Activated T-cell treated with anti-CD3 and anti-CD28 coated beads, Interleukin-2, amount 50 U/mL, for 24 hours (primary cell): ENCODE measurements around the gene NDOR1.
"Not testable (repeated sequence)": the region's sequence is repeated elsewhere in the genome, so short reads cannot be mapped to it uniquely, and the experiment has no call there.

Experiments
- DNase-seq: peaks from one replicate; pipeline ENCODE4 v3.0.0-alpha.2; 2020
- H3K27ac Mint-ChIP-seq: 2 replicates; pipeline ENCODE4 v1.8.0; 2020; ENCODE audit warnings: mild to moderate bottlenecking, mixed read lengths
- H3K27me3 Mint-ChIP-seq: 2 replicates; pipeline ENCODE4 v1.8.0; 2020; ENCODE audit warnings: mixed read lengths
- H3K36me3 Mint-ChIP-seq: 2 replicates; pipeline ENCODE4 v1.8.0; 2020; ENCODE audit warnings: low read depth, mixed read lengths
- H3K4me1 Mint-ChIP-seq: 2 replicates; pipeline ENCODE4 v1.8.0; 2020; ENCODE audit warnings: low read depth, mixed read lengths
- H3K4me3 Mint-ChIP-seq: 2 replicates; pipeline ENCODE4 v1.8.0; 2020; ENCODE audit warnings: mild to moderate bottlenecking, moderate library complexity, mixed read lengths
- H3K9me3 Mint-ChIP-seq: 2 replicates; pipeline ENCODE4 v1.8.0; 2020; ENCODE audit warnings: mixed read lengths

NDOR1 gene

DNA sequence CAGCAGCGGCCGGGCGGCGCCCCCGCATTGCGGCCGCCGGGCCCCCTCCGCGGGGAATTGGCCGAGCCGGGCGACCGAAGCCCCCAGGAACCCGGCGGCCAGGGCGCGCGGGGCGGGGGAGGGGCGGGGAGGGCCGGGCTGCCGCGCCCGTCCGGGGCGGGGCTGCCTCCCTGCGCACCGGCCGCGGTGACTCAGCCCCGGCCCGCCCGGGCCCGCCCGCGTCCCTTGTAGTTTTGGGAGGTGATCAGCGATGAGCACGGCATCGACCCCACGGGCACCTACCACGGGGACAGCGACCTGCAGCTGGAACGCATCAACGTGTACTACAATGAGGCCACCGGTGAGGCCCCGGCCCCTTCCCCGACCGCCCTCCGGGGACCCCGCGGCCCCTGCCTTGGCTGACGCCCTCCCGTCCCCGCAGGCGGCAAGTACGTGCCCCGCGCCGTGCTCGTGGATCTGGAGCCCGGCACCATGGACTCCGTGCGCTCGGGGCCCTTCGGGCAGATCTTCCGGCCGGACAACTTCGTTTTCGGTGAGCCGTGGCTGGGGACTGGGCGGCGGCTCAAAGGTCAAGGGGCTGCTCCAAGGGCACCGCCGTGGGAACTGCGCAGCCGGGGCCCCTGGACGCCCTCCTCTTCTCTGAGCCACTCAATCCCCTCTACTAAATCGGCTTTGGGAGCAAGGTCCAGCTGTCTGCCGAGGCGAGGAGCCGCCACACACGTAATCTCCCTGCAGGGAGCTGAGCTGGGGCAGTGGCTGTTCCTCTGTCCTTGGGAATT is 36.2 kb downstream of the NDOR1 start:
- H3K27me3 Mint-ChIP-seq, result peaks cover 2% of the 10 kb centered on the region
- H3K36me3 Mint-ChIP-seq, result peaks cover 36% of the 10 kb centered on the region
- H3K4me1 Mint-ChIP-seq, result peaks cover 39% of the 10 kb centered on the region
- DNase-seq, result peak; percentile 79
- H3K4me3 Mint-ChIP-seq, result peak overlapping the region; percentile 86
- no peaks in the 10 kb centered on the region for H3K9me3 Mint-ChIP-seq
- H3K27ac Mint-ChIP-seq, result peak overlapping the region; percentile 98

- H3K27me3 Mint-ChIP-seq, result peaks cover 2% of the 10 kb centered on the region
- H3K4me1 Mint-ChIP-seq, result peaks cover 33% of the 10 kb centered on the region
- no peaks in the 10 kb centered on the region for H3K9me3 Mint-ChIP-seq
- H3K36me3 Mint-ChIP-seq, result peaks cover 36% of the 10 kb centered on the region
- peak overlapping the region; percentile 85 for H3K4me3 Mint-ChIP-seq
- H3K27ac Mint-ChIP-seq, result peak overlapping the region; percentile 96
- no peak for DNase-seq
These were observed 37.0 kb downstream of the NDOR1 start for GRCh38 chr9:137242269-137243203.

DNA sequence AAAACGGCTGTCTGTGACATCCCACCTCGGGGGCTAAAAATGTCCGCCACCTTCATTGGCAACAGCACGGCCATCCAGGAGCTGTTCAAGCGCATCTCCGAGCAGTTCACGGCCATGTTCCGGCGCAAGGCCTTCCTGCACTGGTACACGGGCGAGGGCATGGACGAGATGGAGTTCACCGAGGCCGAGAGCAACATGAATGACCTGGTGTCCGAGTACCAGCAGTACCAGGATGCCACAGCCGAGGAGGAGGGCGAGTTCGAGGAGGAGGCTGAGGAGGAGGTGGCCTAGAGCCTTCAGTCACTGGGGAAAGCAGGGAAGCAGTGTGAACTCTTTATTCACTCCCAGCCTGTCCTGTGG is 37.7 kb downstream of the NDOR1 start:
- not testable (repeated sequence) for H3K27me3 Mint-ChIP-seq, H3K9me3 Mint-ChIP-seq, DNase-seq
- peaks cover 36% of the 10 kb centered on the region for H3K36me3 Mint-ChIP-seq
- H3K4me1 Mint-ChIP-seq, result peaks cover 32% of the 10 kb centered on the region
- peak overlapping the region; percentile 85 for H3K4me3 Mint-ChIP-seq
- peak overlapping the region; percentile 96 for H3K27ac Mint-ChIP-seq

GRCh38 chr9:137243626-137244485 is 38.4 kb downstream of the NDOR1 start:
- peaks cover 34% of the 10 kb centered on the region for H3K36me3 Mint-ChIP-seq
- H3K4me3 Mint-ChIP-seq, result peak overlapping the region; percentile 85
- H3K9me3 Mint-ChIP-seq, result no peaks in the 10 kb centered on the region
- peak overlapping the region; percentile 96 for H3K27ac Mint-ChIP-seq
- peaks cover 2% of the 10 kb centered on the region for H3K27me3 Mint-ChIP-seq
- DNase-seq, result no peak
- peaks cover 29% of the 10 kb centered on the region for H3K4me1 Mint-ChIP-seq

DNA sequence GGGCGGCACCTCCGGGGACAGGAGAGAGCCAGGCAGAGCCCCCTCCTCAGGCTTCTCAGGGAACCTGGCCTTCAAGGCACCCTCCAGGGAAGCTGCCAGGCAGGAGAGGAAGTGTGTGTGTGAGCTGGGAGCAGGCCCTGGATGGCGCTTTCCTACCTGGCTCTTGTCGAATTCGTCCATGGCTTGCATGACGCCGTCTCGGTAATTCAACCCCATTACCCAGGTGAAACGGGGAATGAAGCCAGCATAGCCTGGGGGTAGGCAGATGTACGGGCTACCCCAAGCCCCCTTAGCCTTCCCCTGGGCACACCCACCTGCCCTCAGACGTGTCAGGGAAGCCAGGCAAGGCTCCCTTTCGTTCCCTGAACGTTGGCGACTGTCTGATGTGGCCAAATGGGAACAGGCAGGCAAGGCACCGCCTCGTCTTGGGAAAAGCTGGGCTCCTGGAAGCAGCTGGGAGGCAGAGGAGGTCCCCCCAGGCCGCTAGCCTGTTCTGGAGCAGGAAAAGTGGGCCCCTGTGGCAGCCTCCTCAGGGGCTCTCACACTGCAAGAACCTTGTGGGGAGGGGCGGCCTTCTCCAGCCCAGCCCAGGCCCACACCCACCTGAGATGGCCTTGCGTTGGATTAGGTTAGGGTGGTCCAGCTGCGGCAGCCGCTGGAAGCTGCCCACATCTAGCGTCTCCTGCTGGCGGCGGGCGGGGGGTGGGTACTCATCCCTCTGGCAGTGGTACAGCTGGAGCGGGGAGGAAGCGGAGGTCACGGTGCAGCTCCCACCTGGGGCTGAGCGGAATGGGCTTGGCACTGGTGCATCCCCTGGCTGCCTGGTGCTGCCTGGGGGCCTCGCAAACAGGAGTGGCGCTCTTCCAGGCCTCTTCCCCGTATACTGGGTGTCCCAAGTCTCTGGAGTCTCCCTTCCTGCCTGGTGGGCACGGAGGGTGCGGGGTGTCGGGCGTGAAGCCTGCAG is 39.3 kb downstream of the NDOR1 start:
- DNase-seq, result no peak
- Mint-ChIP-seq H3K4me1 (peaks cover 23% of the 10 kb centered on the region), H3K36me3 (peaks cover 30% of the 10 kb centered on the region), H3K27ac (peak overlapping the region; percentile 73), H3K27me3 (peaks cover 2% of the 10 kb centered on the region), H3K4me3 (peak overlapping the region; percentile 85), H3K9me3 (no peaks in the 10 kb centered on the region)

DNA sequence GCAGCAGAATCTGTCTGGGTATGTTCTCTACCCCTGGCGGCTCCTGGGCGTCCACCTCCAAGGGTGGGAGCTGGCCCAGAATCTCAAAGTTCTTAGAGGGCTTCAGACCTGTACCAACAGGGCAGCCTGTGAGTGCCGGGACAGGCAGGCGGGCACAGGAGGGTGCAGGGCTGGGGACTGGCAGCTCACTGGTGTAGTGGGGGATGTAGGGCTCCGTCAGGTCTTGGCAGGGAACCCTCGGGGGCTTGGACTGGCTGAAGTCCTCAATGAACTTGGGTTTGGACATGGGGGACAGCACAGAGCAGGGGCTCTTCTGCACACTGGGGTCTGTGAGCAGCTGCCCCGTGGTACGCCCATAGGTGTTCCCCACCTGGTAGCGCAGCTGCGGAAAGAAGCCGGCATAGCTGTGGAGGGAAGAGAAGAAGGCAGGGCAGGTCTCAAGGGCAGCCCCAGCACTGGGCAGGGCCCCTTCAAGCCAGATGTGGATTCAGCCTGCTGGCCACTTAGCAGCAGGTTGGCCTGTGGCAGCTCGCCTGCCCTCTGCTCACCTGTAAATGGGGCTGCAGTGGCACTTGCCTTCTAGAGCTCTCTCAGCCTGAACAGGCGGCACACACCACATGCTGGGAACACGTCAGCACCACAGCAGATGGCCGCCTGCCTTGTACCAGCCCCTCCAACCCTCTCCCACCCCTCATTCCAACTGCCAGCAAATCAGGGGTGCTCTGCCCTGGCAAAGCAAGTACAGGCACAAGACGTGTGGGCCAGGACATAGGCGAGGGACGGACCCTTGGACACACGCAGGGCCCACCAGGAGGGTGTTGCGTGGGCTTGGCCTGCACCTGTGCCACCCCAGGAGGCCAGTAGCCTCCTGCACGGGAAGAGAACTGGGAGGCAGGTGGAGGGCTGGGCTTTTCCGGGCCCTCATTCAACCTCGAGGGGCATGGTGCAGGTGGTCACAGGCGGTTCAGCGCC is 40.2 kb downstream of the NDOR1 start:
- Mint-ChIP-seq H3K36me3 (peaks cover 30% of the 10 kb centered on the region), H3K4me3 (peak overlapping the region; percentile 36), H3K27me3 (peaks cover 2% of the 10 kb centered on the region), H3K4me1 (peaks cover 21% of the 10 kb centered on the region), H3K9me3 (no peaks in the 10 kb centered on the region), H3K27ac (peak overlapping the region; percentile 73)
- no peak for DNase-seq

GRCh38 chr9:137247135-137247915 is 41.8 kb downstream of the NDOR1 start:
- H3K4me3 Mint-ChIP-seq, result no peak overlapping the region
- no peaks in the 10 kb centered on the region for H3K27me3 Mint-ChIP-seq
- peak overlapping the region; percentile 33 for H3K27ac Mint-ChIP-seq
- DNase-seq, result no peak
- no peaks in the 10 kb centered on the region for H3K9me3 Mint-ChIP-seq
- H3K36me3 Mint-ChIP-seq, result peaks cover 21% of the 10 kb centered on the region
- H3K4me1 Mint-ChIP-seq, result peaks cover 14% of the 10 kb centered on the region

DNA sequence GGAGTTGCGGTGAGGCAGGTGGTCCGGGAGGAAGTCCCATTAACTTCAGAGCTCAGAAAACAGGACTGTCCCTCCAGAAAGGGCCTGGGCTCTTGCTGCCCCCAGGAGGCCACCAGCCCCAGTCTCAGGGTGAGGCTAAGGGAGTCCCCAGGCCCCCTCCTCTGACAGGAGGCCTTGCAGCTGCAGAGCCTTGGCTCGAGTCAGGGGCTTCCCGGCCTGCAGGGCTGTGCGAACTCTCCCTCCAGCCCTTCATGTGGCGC is 42.3 kb downstream of the NDOR1 start:
- no peaks in the 10 kb centered on the region for H3K9me3 Mint-ChIP-seq
- DNase-seq, result no peak
- peaks cover 15% of the 10 kb centered on the region for H3K36me3 Mint-ChIP-seq
- H3K27me3 Mint-ChIP-seq, result no peaks in the 10 kb centered on the region
- H3K4me3 Mint-ChIP-seq, result no peak overlapping the region
- peaks cover 9% of the 10 kb centered on the region for H3K4me1 Mint-ChIP-seq
- no peak overlapping the region for H3K27ac Mint-ChIP-seq

GRCh38 chr9:137250329-137251193 is 45.1 kb downstream of the NDOR1 start:
- peaks cover 8% of the 10 kb centered on the region for H3K4me1 Mint-ChIP-seq
- no peak overlapping the region for H3K27ac Mint-ChIP-seq
- H3K9me3 Mint-ChIP-seq, result no peaks in the 10 kb centered on the region
- peaks cover under 1% of the 10 kb centered on the region for H3K36me3 Mint-ChIP-seq
- no peak overlapping the region for H3K4me3 Mint-ChIP-seq
- no peaks in the 10 kb centered on the region for H3K27me3 Mint-ChIP-seq
- no peak for DNase-seq

DNA sequence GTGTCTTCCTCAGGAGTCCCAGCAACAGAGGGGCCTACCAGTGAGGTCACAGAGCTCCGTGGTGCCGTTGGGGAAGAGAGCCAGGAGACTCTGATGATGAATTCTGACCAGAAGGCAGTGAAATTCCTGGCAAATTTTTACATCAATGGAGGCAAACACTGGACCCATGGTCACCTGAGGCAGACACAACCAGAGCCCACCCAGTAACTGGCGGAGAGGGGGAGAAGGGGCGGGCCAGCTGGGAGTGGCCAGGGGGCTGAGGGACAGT is 45.6 kb downstream of the NDOR1 start, which contains the start of gene STPG3:
TSS of gene STPG3 (plus strand) at position 93 of the 268 bp plus-strand sequence. CDS start at position 94, 1 bp downstream.
- Mint-ChIP-seq H3K27ac (no peak within 1 kb of the TSS), H3K4me1 (peaks cover 12% of the 10 kb centered on the region), H3K27me3 (no peaks in the 10 kb centered on the region), H3K9me3 (no peaks in the 10 kb centered on the region), H3K4me3 (no peak within 1 kb of the TSS), H3K36me3 (peaks cover 5% of the 10 kb centered on the region)
- no peak for DNase-seq

DNA sequence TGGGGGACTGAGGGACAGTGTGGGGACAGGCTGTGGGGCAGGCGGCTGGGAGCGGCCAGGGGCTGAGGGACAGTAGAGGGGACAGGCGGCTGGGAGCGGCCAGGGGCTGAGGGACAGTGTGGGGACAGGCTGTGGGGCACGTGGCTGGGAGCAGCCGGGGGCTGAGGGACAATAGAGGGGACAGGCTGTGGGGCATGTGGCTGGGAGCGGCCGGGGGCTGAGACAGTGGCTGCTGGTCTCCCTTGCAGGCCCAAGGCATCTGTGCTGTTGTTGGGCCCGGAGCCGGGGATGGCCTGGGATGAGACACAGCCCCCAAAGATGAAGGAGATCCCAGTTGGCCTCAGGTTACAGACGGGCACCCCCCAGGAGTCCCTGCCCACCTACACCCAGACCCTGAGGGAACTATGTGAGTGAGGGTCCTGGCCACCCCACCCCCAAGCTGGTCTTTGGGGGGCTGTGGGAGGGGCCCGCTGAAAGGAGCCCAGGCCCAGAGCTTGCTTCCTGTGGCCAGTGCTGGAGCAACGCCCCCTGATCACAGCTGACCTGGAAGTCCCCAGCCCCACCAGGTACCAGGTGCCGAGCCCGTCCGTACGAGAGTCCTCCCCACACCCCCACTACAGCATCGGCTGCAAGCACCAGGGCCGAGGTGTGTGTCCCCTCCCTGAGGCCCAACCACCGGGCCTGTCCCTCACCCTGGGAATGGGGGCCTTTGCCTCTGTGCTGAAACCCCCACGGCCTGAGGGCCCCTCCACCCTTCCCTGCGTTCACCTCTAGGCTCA is 46.2 kb downstream of the NDOR1 start:
- no peak for DNase-seq
- Mint-ChIP-seq H3K9me3 (no peaks in the 10 kb centered on the region), H3K4me3 (no peak overlapping the region), H3K4me1 (peaks cover 18% of the 10 kb centered on the region), H3K27me3 (no peaks in the 10 kb centered on the region), H3K36me3 (peaks cover 11% of the 10 kb centered on the region), H3K27ac (no peak overlapping the region)
